ENCODE measurements around the gene SH3RF3. TPM values are rescaled to one million over a fixed set of nuclear protein-coding genes. Genes with fewer than 3 reads are reported as not detected.

The SH3RF3 gene
- total RNA-seq, 1 donor from 2014 or later, result 0.28 TPM

GRCh38 chr2:109214651-109215371 is 85.8 kb downstream of the SH3RF3 start:
- Histone ChIP-seq H4K20me1 (ENCODE audit: low read depth) (no peaks in the 10 kb centered on the region), H3K27ac (no peak overlapping the region), H3K27me3 (no peaks in the 10 kb centered on the region), H3K9ac (no peak overlapping the region), H3F3A (ENCODE audit: low read depth) (no peaks in the 10 kb centered on the region), H3K4me1 (no peaks in the 10 kb centered on the region), H3K9me3 (ENCODE audit: low read depth) (no peaks in the 10 kb centered on the region), H3K36me3 (no peaks in the 10 kb centered on the region), H3K4me3 (no peak overlapping the region), H3K4me2 (no peak overlapping the region), H3K79me2 (ENCODE audit: low read depth) (no peaks in the 10 kb centered on the region), H2AFZ (replicated peaks) (no peak overlapping the region)
- H3K27ac Mint-ChIP-seq, result peak overlapping the region; percentile 90
- H3K4me1 Mint-ChIP-seq, result peaks cover 32% of the 10 kb centered on the region
- no peak for DNase-seq (ENCODE audit: low spot score)
- peaks cover 3% of the 10 kb centered on the region for H3K9me3 Mint-ChIP-seq
- peaks cover 2% of the 10 kb centered on the region for H3K36me3 Mint-ChIP-seq
- peaks cover 9% of the 10 kb centered on the region for H3K27me3 Mint-ChIP-seq (ENCODE audit: insufficient read depth, low read depth)
- no peak for TF ChIP-seq EZH2phosphoT487 (IDR thresholded peaks at IDR 0.05)
- no peak for TF ChIP-seq EZH2 (IDR thresholded peaks at IDR 0.05)
- TF ChIP-seq CTCF (IDR thresholded peaks at IDR 0.05), result no peak
- H3K4me3 Mint-ChIP-seq, result no peak overlapping the region

GRCh38 chr2:109215866-109216265 is 86.9 kb downstream of the SH3RF3 start:
- peaks cover 2% of the 10 kb centered on the region for H3K36me3 Mint-ChIP-seq
- H3K9me3 Mint-ChIP-seq, result peaks cover 3% of the 10 kb centered on the region
- TF ChIP-seq EZH2phosphoT487 (IDR thresholded peaks at IDR 0.05), result no peak
- no peak for TF ChIP-seq EZH2 (IDR thresholded peaks at IDR 0.05)
- no peak for TF ChIP-seq CTCF (IDR thresholded peaks at IDR 0.05)
- peaks cover 7% of the 10 kb centered on the region for H3K27me3 Mint-ChIP-seq (ENCODE audit: insufficient read depth, low read depth)
- Histone ChIP-seq H3K4me3 (no peak overlapping the region), H3F3A (ENCODE audit: low read depth) (no peaks in the 10 kb centered on the region), H3K27me3 (no peaks in the 10 kb centered on the region), H3K9ac (no peak overlapping the region), H3K79me2 (ENCODE audit: low read depth) (no peaks in the 10 kb centered on the region), H2AFZ (replicated peaks) (no peak overlapping the region), H3K4me1 (no peaks in the 10 kb centered on the region), H3K27ac (no peak overlapping the region), H4K20me1 (ENCODE audit: low read depth) (no peaks in the 10 kb centered on the region), H3K9me3 (ENCODE audit: low read depth) (no peaks in the 10 kb centered on the region), H3K4me2 (no peak overlapping the region), H3K36me3 (no peaks in the 10 kb centered on the region)
- H3K27ac Mint-ChIP-seq, result no peak overlapping the region
- no peak for DNase-seq (ENCODE audit: low spot score)
- H3K4me3 Mint-ChIP-seq, result no peak overlapping the region
- H3K4me1 Mint-ChIP-seq, result peaks cover 23% of the 10 kb centered on the region

GRCh38 chr2:109216332-109216731 is 87.3 kb downstream of the SH3RF3 start:
- H3K27me3 Mint-ChIP-seq (ENCODE audit: insufficient read depth, low read depth), result peaks cover 7% of the 10 kb centered on the region
- H3K36me3 Mint-ChIP-seq, result peaks cover 2% of the 10 kb centered on the region
- Histone ChIP-seq H3K27ac (no peak overlapping the region), H3K4me3 (no peak overlapping the region), H3K27me3 (no peaks in the 10 kb centered on the region), H3K36me3 (no peaks in the 10 kb centered on the region), H2AFZ (replicated peaks) (no peak overlapping the region), H4K20me1 (ENCODE audit: low read depth) (no peaks in the 10 kb centered on the region), H3K4me1 (no peaks in the 10 kb centered on the region), H3K4me2 (no peak overlapping the region), H3F3A (ENCODE audit: low read depth) (no peaks in the 10 kb centered on the region), H3K9ac (no peak overlapping the region), H3K9me3 (ENCODE audit: low read depth) (no peaks in the 10 kb centered on the region), H3K79me2 (ENCODE audit: low read depth) (no peaks in the 10 kb centered on the region)
- H3K9me3 Mint-ChIP-seq, result peaks cover 3% of the 10 kb centered on the region
- no peak overlapping the region for H3K4me3 Mint-ChIP-seq
- TF ChIP-seq CTCF (IDR thresholded peaks at IDR 0.05) (no peak), EZH2 (IDR thresholded peaks at IDR 0.05) (no peak), EZH2phosphoT487 (IDR thresholded peaks at IDR 0.05) (no peak)
- peaks cover 18% of the 10 kb centered on the region for H3K4me1 Mint-ChIP-seq
- H3K27ac Mint-ChIP-seq, result no peak overlapping the region
- DNase-seq (ENCODE audit: low spot score), result no peak
